HepG2 (cell line): ENCODE data around the gene FOXE3. TPM values are rescaled to one million over a fixed set of nuclear protein-coding genes. Genes with fewer than 3 reads are reported as not detected.

Experiments used
- CREB3 ChIP-seq: sonication (generic); formaldehyde crosslinking; IDR thresholded peaks from 2 replicates; pipeline ENCODE4 v1.5.0; 2020; ENCODE audit warnings: missing genetic modification reagents
- GABPB1 ChIP-seq: IDR thresholded peaks from 2 replicates; pipeline ENCODE4 v1.6.1; 2016; ENCODE audit warnings: mild to moderate bottlenecking, missing genetic modification reagents, moderate library complexity, missing compliant biosample characterization
- GATA4 ChIP-seq: sonication (generic); IDR thresholded peaks from 2 replicates; pipeline ENCODE4 v1.6.1; 2016; ENCODE audit warnings: antibody characterized with exemption, low read depth, borderline replicate concordance
- HES4 ChIP-seq: sonication (generic); formaldehyde crosslinking; IDR thresholded peaks from 2 replicates; pipeline ENCODE4 v1.9.0; 2021; ENCODE audit warnings: mild to moderate bottlenecking, missing genetic modification reagents, borderline replicate concordance
- HHEX ChIP-seq: IDR thresholded peaks from 2 replicates; pipeline ENCODE4 v1.6.1; 2016; ENCODE audit warnings: control low read depth
- HOXA3 ChIP-seq: sonication (generic); formaldehyde crosslinking; IDR thresholded peaks from 2 replicates; pipeline ENCODE4 v1.5.0; 2020; ENCODE audit warnings: missing genetic modification reagents
- NFKB2 ChIP-seq: sonication (generic); formaldehyde crosslinking; IDR thresholded peaks from 2 replicates; pipeline ENCODE4 v1.4.0; 2020; ENCODE audit warnings: missing genetic modification reagents, borderline replicate concordance
- PTBP1 ChIP-seq: fragments of 200-400 bp; formaldehyde crosslinking; IDR thresholded peaks from 2 replicates; pipeline ENCODE4 v1.6.1; 2018; ENCODE audit warnings: low read length, low read depth; ENCODE audit not compliant: poor library complexity, severe bottlenecking
- RBAK ChIP-seq: sonication (generic); formaldehyde crosslinking; IDR thresholded peaks from 2 replicates; pipeline ENCODE4 v1.5.1; 2020; ENCODE audit warnings: mild to moderate bottlenecking, missing genetic modification reagents
- SIX1 ChIP-seq: sonication (generic); formaldehyde crosslinking; IDR thresholded peaks from 2 replicates; pipeline ENCODE4 v1.4.0; 2020; ENCODE audit warnings: missing genetic modification reagents, borderline replicate concordance
- TARDBP ChIP-seq: sonication (generic); formaldehyde crosslinking; IDR thresholded peaks from 2 replicates; pipeline ENCODE4 v1.8.0; 2022; ENCODE audit warnings: mild to moderate bottlenecking, missing genetic modification reagents
- TBX2 ChIP-seq: sonication (generic); formaldehyde crosslinking; IDR thresholded peaks from 2 replicates; pipeline ENCODE4 v1.5.0; 2020; ENCODE audit warnings: missing genetic modification reagents, mild to moderate bottlenecking, borderline replicate concordance
- XRCC5 ChIP-seq: fragments of 200-400 bp; formaldehyde crosslinking; optimal IDR thresholded peaks from 2 replicates; pipeline ENCODE3; 2017; ENCODE audit warnings: mild to moderate bottlenecking, low read length
- ZFYVE20 ChIP-seq: sonication (generic); formaldehyde crosslinking; IDR thresholded peaks from 2 replicates; pipeline ENCODE4 v1.8.0; 2023; ENCODE audit warnings: low read depth, mild to moderate bottlenecking, moderate library complexity, missing genetic modification reagents, borderline replicate concordance
- ZHX1 ChIP-seq: sonication (generic); formaldehyde crosslinking; IDR thresholded peaks from 2 replicates; pipeline ENCODE4 v1.8.1; 2022; ENCODE audit warnings: low read depth, mild to moderate bottlenecking, missing genetic modification reagents
- ZMYM2 ChIP-seq: sonication (generic); formaldehyde crosslinking; IDR thresholded peaks from 2 replicates; pipeline ENCODE4 v1.8.0; 2022; ENCODE audit warnings: mild to moderate bottlenecking, missing genetic modification reagents
- ZNF331 ChIP-seq: sonication (generic); formaldehyde crosslinking; IDR thresholded peaks from 2 replicates; pipeline ENCODE4 v1.4.0; 2020; ENCODE audit warnings: missing genetic modification reagents
- ZNF563 ChIP-seq: sonication (generic); formaldehyde crosslinking; IDR thresholded peaks from 2 replicates; pipeline ENCODE4 v1.8.0; 2022; ENCODE audit warnings: mild to moderate bottlenecking, moderate library complexity, missing genetic modification reagents
- ZNF580 ChIP-seq: IDR thresholded peaks from 2 replicates; pipeline ENCODE4 v1.6.1; 2016; ENCODE audit warnings: low read depth, borderline replicate concordance
- ZNF609 ChIP-seq: sonication (generic); formaldehyde crosslinking; IDR thresholded peaks from 2 replicates; pipeline ENCODE4 v1.4.0; 2020; ENCODE audit warnings: mild to moderate bottlenecking, missing genetic modification reagents, borderline replicate concordance
- ZNF652 ChIP-seq: IDR thresholded peaks from 2 replicates; pipeline ENCODE4 v1.6.1; 2016; ENCODE audit warnings: low read depth, borderline replicate concordance
- ZNF724P ChIP-seq: sonication (generic); formaldehyde crosslinking; IDR thresholded peaks from 2 replicates; pipeline ENCODE4 v1.8.0; 2022; ENCODE audit warnings: missing genetic modification reagents, borderline replicate concordance
- ZNF761 ChIP-seq: sonication (generic); formaldehyde crosslinking; conservative IDR thresholded peaks from 2 replicates; pipeline ENCODE4 v1.4.0; 2020; ENCODE audit warnings: mild to moderate bottlenecking, missing genetic modification reagents
- polyA plus RNA-seq, 8 experiments: library from polyadenylated mRNA; depleted of rRNA in 3 of 8; stranded (reverse) in 7 of 8; unstranded in 1 of 8; fragments of >200 nt; fragmentation: Illumina TruSeq in 4 of 8; extraction: Trizol in 4 of 8; gene quantifications; 2 replicates each; pipeline versions ENCODE4 v1.2.1 to v1.2.3, GENCODE V29; 2011 to 2016; ENCODE audit warnings: low read depth in 4 of 8, missing spikeins in 1 of 8, mixed read lengths in 1 of 8; ENCODE audit not compliant: insufficient read depth in 1 of 8
- total RNA-seq, 5 experiments: library from RNA; depleted of rRNA; stranded (reverse); fragments of >200 nt; fragmentation: Illumina TruSeq; extraction: Trizol; gene quantifications; 2 replicates each; pipeline ENCODE4 v1.2.3, GENCODE V29; 2016; ENCODE audit warnings: low read depth in 1 of 5

Gene FOXE3
- total and polyA plus RNA-seq, 2 of the 13 experiments (the other 11 are each of a cell fraction or from before 2014, with no cell fraction given), result not detected

- no peak for TF ChIP-seq ZNF563
- TF ChIP-seq ZMYM2 (CRISPR knock-in tag), result no peak
- no peak for TF ChIP-seq GATA4
- TF ChIP-seq ZFYVE20 (CRISPR knock-in tag), result no peak
- no peak for TF ChIP-seq ZNF580 (CRISPR knock-in tag)
- TF ChIP-seq RBAK (CRISPR knock-in tag), result no peak
- peak; percentile 65; the same call in 1 of the 2 replicates for TF ChIP-seq ZNF609 (CRISPR knock-in tag)
- no peak for TF ChIP-seq ZNF724P
- no peak for TF ChIP-seq PTBP1
- no peak for TF ChIP-seq CREB3 (CRISPR knock-in tag)
- no peak for TF ChIP-seq GABPB1
- TF ChIP-seq ZNF761, result 0 out of 2 replicates have a peak, but pooled peaks have one; percentile 26
- 0 out of 2 replicates have a peak, but pooled peaks have one; percentile 30 for TF ChIP-seq HHEX (CRISPR knock-in tag)
- TF ChIP-seq NFKB2 (CRISPR knock-in tag), result no peak
- no peak for TF ChIP-seq TARDBP
- no peak for TF ChIP-seq ZNF331 (CRISPR knock-in tag)
- TF ChIP-seq ZNF652 (CRISPR knock-in tag), result no peak
- no peak for TF ChIP-seq SIX1 (CRISPR knock-in tag)
- no peak for TF ChIP-seq ZHX1
- peak; percentile 82 for TF ChIP-seq TBX2 (CRISPR knock-in tag)
- no peak for TF ChIP-seq XRCC5
- peak; percentile 46 for TF ChIP-seq HOXA3
- TF ChIP-seq HES4 (CRISPR knock-in tag), result no peak
These were observed 25.2 kb upstream of the FOXE3 start (continued) for GRCh38 chr1:47390843-47391242.
